Measurements from ENCODE around the gene EVI5L.

Gene EVI5L

DNA sequence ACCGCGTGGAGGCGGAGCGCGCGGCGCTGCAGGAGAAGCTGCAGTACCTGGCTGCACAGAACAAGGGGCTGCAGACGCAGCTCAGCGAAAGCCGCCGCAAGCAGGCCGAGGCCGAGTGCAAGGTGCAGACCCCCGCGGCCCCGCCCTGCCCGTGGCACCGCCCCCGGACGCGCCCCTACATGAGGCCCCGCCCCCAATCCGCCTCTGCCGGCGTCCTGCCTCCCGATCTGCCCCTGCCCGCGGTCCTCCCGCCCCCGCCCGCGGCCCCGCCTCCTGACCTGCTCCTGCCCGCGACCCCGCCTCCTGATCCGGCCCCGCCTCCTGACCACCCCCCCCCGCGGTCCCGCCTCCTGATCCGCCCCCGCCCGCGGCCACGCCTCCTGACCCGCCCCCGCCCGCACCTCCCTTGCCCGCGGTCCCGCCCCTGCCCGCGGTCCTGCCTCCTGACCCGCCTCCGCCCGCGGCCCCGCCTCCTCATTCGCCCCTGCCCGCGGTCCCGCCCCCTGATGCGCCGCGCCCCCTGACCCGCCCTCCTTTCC is 32.5 kb downstream of the EVI5L start:
- no peak for DNase-seq

DNA sequence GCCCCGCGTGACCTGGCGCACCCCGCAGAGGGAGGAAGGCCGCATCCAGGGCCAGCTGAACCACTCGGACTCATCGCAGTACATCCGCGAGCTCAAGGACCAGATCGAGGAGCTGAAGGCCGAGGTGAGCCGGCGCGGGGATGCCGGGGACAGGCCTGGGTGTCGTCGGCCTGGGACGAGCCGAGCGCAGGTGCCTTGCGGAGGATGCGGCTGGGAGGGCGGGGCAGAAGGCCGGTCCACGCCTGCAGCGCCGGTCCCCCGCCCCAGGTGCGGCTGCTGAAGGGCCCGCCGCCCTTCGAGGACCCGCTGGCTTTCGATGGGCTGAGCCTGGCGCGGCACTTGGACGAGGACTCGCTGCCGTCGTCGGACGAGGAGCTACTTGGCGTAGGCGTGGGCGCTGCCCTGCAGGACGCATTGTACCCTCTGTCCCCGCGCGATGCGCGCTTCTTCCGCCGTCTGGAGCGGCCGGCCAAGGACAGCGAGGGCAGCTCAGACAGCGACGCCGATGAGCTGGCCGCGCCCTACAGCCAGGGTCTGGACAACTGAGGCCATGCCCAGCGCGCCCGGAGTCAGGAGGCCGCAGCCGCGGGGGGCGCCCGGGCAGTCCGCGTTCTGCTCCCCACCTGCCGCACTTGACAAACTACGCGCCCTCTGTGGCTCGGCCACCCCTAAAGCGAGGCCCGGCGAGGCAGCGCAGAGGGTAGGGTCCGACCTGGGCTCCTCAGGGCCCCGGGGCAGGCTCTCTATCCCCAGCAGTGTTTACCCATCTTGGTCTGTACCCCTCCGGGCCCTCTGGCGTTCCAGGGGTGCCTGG is 33.3 kb downstream of the EVI5L start:
- DNase-seq: no peak

DNA sequence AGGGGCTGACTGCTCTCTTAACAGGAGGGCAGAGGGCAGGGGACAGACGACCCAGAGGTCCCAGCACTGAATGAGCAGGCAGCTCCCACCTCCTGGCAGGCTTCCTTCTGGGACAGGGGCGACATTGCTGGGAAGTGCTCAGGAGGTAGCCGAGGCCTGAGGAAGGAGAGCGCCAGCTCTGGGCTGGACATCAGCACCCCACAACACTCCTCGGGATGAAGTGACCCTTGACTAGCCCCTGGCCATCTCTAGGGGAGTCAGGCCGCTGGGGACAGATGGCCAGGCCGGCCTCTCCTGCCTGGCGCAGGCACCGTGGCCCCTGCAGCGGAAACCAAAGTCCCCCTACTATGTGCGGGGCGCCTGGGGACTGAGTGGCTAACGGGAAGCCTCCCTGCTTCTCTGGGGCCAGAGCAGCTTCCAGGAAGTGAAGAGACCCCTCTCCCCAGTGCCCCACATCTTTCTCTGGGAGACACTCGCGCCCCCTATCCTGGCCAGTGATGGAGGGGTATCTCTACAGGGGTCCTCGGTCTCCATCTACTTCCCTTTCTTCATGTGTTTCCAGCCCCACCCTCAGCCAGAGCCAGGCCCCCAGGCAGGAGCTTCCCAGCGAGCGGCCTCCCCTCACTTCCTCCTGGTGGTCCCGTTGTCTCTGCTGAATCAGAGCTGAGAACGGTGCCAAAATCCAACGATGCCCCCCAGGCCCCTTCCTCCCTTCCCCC is 34.1 kb downstream of the EVI5L start:
- no peak for DNase-seq

DNA sequence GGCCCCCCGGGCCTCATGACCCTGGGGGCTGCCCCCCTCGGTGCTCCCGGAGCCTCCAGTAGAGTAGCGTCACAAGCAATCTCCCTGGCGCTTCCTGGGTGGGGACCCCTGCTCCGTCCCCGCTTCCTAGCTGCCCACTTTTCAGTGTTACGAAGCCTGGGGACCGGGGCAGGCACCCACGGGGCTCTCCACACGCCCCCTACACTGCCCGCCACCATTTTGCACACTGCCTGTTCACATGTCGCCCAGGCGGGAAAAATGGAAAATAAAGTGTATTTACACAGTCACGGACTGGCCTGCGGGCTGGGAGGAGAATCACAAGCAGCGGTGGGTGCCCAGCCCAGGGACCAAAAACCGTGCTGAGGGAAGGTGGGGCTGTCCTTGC is 34.7 kb downstream of the EVI5L start:
- no peak for DNase-seq

DNA sequence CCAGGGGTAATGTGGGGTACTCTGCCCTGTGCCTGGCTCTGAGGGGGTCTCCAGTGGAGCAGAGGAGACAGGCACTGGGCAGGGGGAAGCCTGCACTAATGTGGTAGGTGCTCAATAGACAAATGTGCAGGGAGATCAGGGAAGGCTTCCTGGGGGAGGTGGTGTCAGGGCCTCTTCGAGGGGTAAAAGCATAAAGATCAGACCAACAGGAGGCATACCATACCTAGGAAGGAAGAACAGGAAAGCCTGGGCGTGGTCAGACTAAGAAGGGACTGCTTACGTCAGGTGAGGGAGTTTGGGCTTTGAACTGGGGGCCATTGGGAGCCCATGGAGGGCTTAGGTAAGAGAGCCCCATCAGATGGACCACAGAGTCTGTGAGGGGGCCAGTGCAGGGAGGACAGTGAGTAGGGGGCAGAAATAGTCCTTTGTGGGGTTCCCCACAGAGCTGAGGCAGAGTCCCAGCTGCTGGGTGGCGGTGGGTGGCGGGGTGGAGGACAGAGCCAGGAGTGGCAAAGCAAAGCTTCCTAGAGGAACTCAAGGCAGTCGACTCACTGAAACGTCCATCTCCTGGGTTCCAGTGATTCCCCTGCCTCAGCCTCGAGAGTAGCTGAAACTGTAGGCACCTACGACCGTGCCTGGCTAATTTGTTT is 35.4 kb downstream of the EVI5L start:
- no peak for DNase-seq

DNA sequence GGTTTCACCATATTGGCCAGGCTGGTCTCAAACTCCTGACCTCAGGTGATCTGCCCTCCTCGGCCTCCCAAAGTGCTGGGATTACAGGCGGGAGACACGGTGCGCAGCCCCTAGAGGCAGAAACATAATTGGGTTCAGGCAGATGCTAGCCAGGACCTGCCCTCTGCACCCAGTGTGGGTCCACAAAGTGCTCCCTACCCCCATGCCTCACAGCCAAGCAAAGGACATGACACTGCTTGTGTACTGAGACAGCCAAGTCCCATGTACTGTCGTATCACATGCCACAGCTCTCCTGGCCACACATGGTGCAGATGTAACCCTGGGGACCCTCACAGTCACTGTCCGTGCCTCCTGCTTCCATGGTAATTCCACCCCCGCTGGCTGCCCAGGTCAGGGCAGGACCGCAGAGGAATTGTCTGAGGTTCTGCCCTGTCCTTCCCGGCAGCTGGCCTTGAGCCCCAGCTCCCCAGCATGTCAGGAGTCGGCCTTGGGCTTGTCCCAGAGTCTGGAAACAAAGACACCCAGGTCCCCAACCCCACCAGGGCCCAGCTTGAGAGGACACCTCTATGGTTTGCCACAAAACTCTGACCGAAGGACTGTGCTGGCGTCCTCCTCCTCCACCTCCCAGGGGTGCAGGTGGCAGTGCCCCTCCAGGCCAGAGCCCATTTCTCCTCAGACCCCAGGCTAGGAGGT is 36.5 kb downstream of the EVI5L start:
- DNase-seq: no peak

DNA sequence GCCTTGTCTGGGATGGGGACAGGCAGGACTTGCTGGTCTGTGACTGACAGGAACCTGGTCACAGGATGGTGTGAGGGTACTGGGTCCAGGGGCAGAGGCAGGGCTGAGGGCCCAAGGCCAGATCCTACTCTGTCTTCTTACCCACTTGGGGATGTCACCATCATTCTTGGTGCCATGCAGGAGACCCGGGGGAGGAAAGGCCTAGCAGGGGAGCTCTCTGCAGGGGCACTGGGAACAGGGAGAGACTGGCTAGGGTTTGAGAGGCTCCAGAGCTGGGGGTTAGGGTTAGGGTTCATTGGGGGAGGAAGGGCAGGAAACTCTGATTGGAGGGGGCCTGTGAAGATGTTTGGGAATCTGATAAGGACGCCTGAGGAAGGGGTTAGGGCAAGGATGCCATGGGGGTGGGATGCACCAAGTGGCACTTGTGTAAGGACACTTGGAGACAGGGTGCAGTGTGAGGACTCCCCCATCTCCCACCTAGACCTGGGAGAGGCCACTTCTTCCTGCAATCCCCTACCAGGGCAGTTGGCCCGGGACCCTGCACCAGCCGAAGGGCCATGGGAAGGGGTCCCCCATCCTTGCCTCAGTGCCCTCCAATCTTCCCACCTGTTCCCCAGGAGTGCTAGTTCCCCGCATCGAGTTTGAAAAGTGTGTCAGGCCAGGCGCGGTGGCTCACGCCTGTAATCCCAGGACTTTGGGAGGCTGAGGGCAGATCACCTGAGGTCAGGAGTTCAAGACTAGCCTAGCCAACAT is 37.2 kb downstream of the EVI5L start:
- DNase-seq: no peak

DNA sequence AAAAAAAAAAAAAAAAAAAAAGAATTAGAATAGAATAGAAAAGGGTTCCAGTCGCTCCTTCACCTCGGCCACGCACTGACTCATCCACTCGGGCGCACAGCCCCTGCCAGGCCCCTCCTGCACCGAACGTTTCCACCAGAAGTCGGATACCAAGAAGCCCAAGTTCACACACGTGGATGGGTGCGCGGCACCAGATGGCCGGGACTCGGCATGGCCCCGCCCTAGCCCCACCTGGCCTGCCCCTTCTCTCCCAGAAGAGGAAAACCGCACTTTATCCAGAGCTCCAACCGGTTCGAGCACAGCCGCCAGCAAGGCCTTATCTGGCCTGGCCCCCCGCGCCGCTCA is 38.3 kb downstream of the EVI5L start:
- no peak for DNase-seq

DNA sequence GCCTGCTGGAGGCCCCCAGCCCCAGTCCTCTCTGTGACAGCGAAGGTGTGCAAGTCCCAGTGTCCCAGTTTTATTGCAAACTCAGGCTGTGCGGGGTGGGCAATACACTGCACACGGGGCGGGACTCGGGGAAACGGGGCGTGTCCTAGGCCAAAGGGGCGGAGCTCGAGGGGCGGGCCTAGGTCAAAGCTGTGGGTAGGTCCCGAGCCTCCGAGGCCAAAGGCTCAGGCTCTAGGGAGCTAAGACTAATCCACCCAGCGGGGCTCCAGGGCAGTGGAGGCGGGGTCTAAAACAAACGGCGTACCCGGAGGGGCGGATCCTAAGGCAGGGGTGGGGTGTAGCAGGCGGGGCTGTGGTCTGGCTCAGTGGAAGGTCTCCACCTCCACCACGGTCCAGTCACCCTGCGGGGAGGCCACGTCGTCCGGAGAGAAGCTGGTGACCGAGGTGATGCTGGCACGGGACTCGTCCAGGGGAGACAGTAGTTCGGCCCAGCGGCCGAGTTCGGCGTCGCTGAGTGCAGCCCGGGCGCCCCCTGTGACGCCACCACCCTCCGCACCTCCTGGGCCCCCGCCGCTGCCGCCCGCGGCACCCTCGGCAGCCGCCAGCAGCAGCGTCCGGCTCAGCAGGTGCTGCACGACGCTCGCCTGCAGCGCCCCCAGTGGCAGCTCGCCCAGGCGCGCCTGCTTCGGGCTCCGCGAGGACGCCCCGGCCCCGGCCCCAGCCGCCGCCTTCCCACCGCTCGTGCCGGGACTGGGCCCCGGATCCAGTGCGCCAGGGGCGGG is 38.8 kb downstream of the EVI5L start:
- no peak for DNase-seq

DNA sequence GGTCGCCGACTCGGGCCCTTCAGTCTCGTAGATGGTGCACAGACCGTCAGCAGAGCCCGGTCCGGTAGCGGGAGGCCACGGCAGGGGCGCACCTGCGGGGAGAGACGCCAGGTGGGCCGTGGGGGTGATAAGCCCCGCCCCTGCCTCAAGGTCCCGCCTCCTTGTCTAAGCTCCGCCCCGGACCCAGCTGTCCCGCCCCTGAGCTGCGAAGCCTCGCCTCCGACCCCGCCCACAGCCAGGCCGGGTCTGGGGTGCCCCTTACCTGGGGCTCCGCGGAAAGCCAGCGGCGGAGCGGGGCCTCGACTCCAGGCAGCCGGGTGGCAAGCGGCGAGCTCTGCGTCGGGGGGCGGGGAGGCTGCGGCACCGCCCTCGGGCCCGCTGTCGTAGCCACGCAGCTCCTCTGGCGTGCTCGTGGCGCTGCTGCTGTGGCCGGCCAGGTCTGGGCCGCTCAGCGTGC is 39.5 kb downstream of the EVI5L start:
- no peak for DNase-seq

DNA sequence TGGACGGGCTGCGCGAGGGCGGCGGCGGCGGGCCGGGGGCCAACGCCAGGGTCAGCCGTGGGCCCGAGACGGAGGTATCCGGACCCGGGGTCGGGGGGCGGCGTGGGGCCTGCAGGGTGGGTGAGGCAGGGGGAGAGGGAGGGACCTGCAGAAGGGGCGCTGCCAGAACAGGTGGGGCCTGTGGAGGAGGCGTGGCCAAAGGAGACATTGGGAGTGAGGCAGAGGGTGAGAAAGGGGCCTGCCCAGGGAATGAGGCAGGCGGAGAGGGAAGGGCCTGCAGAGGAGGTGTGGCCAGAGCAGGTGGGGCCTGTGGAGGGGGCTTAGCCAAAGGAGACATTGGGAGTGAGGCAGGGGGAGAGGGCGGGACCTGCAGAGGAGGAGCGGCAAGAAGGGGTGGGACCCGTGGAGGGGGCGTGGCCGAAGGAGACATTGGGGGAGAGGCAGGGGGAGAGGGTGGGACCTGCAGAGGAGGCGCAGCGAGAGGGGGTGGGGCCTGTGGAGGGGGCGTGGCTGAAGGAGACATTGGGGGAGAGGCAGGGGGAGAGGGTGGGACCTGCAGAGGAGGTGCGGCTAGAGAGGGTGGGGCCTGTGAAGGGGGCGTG is 40.0 kb downstream of the EVI5L start:
- no peak for DNase-seq

DNA sequence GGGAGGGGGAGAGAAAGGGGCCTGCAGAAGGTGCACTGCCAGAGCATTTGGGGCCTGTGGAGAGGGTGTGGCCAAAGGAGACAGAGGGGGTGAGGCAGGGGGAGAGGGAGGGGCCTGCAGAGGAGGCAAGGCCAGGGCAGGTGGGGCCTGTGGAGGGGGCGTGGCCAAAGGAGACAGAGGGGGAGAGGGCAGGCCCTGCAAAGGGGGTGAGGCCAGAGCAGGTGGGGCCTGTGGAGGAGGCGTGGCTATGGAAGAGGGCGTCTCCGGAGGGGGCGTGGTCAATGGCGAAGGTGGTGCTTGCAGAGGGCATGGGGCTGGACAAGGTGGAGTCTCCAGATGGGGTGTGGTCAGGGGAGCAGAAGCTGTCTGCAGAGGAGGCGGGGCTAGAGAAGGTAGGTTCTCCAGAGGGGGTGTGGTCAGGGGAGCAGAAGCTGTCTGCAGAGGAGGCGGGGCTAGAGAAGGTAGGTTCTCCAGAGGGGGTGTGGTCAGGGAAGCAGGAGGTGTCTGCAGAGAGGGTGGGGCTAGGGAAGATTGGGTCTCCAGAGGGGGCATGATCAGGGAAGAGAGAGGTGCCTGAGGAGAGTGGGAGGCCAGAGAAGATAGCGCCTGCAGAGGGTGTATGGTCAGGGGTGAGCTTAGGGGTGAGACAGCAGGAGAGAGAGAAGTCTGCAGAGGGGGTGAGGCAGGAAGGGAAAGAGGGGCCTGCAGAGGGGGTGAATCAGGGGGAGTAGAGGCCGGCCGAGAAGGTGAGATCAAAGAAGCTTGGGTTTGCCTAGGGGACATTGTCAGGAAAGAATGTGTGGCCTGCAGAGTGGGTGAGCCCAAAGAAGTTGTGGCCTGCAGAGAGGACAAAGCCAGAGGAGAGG is 40.8 kb downstream of the EVI5L start:
- no peak for DNase-seq

DNA sequence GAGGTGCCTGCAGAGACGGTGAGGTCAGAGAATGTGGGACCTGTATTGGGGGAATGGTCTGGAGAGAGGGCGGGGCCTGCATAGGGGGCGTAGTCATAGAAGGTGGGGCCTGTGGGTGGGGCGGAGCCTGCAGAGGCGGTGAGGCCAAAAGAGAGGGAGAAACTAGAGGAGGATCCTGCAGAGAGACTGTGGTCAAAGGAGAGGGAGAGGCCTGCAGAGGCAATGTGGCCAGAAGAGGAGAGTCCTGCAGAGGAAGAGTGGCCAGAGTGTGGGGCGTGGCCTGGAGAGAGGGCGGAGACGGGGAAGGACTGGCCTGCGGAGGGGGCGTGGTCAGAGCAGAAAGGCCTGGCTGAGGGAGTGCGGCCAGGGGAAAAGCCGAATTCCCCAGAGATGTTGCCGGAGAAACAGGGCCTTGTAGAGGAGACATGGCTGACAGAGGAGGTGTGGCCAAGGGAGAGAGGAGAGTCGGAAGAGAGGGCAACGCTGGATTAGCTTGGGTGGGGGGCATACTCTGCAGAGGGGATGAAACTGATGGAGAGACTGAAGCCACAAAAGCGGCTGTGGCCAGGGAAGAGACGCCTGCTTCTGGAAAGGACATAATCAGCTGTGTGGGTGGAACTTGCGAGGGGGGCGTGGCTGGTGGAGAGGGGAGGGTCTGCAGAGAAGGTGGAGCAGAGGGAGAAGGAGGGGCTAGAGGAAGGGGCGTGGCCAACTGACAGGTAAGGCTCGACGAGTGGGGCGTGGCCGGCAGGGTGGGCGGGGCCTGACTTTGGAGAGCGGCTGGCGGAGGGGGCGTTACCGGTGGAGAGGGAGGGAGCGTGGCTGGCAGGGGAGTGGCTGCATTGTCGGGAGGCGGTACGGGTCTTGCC is 41.7 kb downstream of the EVI5L start:
- DNase-seq: no peak

DNA sequence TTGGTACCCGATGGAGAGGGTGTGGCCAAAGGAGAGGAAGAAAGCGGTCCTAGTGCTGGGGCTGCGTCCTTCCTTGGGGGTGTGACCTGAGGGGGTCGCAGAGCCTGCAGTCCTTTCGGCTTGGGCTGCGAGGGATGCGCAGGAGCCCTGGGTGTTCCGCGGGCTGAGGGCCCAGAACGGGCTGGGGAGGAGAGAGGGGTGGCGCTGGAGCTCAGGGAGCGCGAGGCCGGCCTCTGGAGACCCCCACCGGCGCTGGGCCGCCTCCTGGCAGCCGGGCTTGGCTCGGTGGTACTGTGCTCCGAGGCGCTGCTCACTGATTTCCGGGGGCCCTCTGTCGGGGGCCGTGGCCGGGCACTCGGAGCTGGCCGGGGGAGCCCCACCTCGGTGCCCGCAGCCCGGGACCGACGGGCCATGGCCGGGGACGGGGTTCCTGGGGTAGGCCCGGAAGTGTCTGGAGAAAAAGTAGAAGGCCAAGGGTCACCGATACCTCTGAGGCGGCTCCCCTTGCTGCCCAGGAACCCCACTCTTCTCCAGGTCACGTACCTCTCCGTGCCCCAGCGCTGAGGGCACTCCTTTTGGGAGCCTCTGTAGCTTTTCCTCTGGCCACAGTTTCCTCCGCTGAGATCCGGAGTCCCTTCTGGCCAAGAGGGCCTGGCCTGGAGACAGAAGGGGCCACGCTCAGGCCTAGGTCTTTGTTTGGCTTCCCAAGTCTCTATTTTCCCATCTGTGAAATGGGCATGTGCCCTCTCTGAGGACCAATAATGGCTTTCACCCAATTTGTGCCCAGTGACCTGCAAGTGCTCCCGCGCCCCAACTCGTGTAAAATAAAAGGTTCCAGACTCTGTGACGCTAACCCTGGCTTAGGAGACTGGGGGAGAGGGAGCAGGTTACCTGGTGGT is 42.5 kb downstream of the EVI5L start:
- no peak for DNase-seq

DNA sequence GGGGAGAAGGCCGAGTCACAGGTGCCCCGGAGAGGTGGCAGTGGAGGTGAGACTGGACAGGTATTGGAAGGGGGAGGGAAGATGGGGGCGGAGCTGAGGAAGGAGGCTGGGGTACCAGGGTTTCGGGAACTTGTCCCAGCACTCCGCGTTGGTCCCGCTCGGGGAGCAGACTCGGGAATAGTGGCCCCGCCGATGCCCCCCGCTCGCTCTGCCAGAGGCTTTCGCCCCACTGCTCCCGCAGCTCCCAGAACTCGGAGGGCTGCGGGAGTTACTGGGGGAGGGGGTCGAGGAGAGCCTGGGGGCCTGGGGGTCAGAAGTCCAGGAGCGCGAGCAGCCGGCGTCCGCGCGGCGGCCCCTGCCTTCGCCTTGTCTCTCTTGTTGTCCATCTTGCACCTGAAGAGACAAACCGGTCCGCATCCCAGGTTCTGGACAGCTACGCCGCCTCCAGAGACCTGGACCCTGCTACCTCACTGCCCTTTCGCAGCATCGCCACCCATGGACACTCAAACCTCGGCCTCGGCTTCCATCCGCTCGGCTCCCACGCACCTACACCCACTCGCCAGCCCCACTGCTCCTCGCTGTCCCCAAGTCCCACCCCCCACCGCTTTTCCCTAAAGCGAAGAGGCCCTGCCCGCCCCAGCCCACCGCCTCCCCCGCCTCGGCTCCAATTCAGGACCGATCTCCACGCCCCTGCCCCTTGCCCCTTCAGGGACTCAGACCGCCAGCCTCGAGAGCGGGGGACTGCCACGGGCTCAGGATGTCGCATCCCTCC is 43.5 kb downstream of the EVI5L start:
- DNase-seq: no peak

DNA sequence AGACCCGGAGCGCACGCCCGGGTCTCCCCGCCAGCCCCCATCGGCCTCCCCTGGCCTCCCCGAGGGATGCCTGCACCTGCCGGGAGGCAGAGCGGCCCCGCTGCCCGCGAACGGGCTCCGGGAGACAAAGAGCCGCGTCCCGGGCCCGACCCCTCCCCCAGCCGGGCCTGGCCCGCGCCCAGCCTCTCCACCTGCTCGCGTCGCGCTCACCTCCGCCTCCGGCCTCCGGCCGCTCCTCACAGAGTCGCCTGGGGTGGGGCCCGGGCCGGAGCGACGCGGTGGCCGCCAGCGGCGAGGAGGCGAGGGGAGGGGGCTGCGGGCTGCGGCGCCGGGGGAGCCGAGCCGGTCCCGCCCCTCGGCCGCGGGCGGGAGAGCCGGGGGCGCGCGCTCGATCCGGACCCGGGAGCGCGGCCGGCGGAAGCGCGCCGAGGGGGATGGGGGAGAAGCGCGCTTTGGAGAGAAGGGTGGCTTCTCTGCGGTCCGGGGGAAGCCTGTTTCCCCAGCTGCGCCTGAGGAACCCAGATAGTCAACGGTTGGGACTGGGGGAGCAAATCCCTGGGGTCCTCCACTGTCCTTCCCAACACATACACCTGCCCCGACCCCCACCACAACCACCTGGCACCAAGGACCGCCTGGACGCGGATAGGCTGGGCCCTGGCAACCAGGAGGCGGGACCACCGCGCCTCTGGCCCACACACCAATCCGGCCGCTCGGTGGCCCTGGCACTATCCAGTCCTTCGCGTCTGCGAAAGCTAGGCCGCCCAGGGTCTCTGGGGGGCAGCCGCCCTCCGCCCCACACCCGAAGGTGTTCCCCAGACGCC is 44.3 kb downstream of the EVI5L start, which contains the start of gene PRR36:
PRR36 (minus strand) TSS at position 315 of the 821 bp plus-strand sequence. CDS start 701 bp downstream, outside the sequence.
- peak; percentile 72 for DNase-seq

Data from NCI-H1694 (cell line).